GM12892 (cell line): ENCODE results near the gene SLC39A2.

ENCODE experiments used
- POLR2A ChIP-seq: IDR thresholded peaks from 2 replicates; pipeline ENCODE4 v1.6.1; 2011; ENCODE audit warnings: low read depth, low read length, control low read depth
- POLR2AphosphoS5 ChIP-seq: IDR thresholded peaks from 2 replicates; pipeline ENCODE4 v1.6.1; 2011; ENCODE audit warnings: low read depth, low read length, control low read depth
- TAF1 ChIP-seq: IDR thresholded peaks from 2 replicates; pipeline ENCODE4 v1.6.1; 2011; ENCODE audit warnings: low read depth, mild to moderate bottlenecking, control low read depth, low read length, borderline replicate concordance

GRCh38 chr14:21025371-21026273, 26.5 kb downstream of the SLC39A2 start:
- TF ChIP-seq POLR2AphosphoS5 (no peak), POLR2A (no peak), TAF1 (no peak)
